Measurements from ENCODE around the gene C1orf35.

DNA sequence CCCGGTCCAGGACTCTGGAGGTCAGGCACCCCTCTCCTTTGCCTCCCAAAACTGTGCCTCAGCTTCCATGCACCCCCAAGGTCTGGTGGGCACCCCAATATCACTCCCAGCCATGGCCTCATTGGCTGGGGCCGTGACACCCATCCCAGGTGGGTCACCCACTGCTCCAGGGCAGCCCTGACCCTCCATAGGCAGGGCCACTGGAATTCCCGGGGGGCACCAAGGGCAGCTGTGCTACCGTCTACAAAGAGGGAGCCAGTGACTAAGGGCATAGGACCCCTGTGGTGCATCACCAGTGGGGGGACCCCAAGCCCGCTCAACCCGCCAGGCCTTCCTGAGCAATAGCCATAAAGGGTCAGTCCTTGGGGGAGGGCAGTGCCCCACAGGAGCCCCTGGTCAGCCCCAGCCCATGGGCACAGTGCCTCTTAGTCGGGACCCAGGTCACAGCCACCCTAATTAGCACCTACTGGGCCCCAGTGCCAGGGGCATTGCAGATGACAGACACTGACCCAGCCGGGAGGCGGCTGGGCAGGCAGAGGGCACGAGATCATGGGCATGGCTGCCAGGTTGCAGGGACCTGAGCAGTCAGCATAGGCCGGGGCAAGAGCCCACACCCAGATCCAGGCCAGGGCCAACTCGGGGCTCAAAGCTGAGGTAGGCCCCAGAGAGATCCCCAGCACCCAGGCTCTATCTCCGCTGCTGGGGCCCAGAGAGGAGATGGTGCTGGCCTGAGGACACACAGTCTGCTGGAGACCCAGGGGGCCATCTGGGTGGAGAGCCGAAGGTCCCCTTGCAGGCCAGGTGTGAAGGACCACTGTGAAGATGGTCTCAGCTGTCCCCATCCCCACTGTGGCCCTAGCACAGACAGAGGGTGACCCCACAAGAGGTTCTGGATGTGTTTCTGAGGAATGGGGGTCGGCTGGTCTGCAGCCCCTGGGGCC, 39.6 kb downstream of the C1orf35 start:
- no peak for TF ChIP-seq CTCF (IDR thresholded peaks at IDR 0.05)
- no peak for TF ChIP-seq POLR2A (IDR thresholded peaks at IDR 0.05)
- no peak for TF ChIP-seq POLR2AphosphoS5 (IDR thresholded peaks at IDR 0.05)
- no peak for TF ChIP-seq EP300 (IDR thresholded peaks at IDR 0.05)
